SK-N-SH (cell line): Measurements from ENCODE around the gene SPRED2. TPM values are rescaled to one million over a fixed set of nuclear protein-coding genes. Genes with fewer than 3 reads are reported as not detected.
A peak's percentile ranks its signal among the peaks of the same experiment; 100 is the strongest.

ENCODE experiments used
- CTCF ChIA-PET: fragments of 300-600, 350-600 bp; formaldehyde crosslinking; extraction: SDS; loops from one replicate; lab custom pipeline; 2021; lab: Yijun Ruan, JAX
- POLR2A ChIA-PET: fragments of 350-600 bp; sonication (Branson Sonifier 250); formaldehyde crosslinking; extraction: SDS; loops from one replicate; lab custom pipeline; 2020; ENCODE audit warnings: antibody characterized with exemption, inconsistent platforms; lab: Yijun Ruan, JAX
- DNase-seq: peaks from one replicate; pipeline ENCODE4 v3.0.0; 2012
- H2AFZ ChIP-seq: fragments of 200-600 bp; sonication (generic); 2 replicates; pipeline ENCODE4 v1.8.1; 2016; ENCODE audit warnings: antibody characterized with exemption, mild to moderate bottlenecking, low read depth
- H3F3A ChIP-seq: fragments of 200-600 bp; sonication (generic); replicated peaks from 2 replicates; pipeline ENCODE3; 2016; ENCODE audit warnings: antibody characterized with exemption, mild to moderate bottlenecking; ENCODE audit not compliant: insufficient read depth
- H3K27ac ChIP-seq, 2 experiments: fragments of 200-500 bp in 1 of 2; fragments of 200-600 bp in 1 of 2; sonication (Bioruptor generic) in 1 of 2; sonication (generic), shearing (Covaris generic) in 1 of 2; 2 replicates each; pipeline versions ENCODE4 v1.5.1 to v1.6.1; 2014 to 2016; ENCODE audit warnings: low read depth in 2 of 2, inconsistent platforms in 1 of 2, low read length in 1 of 2, mild to moderate bottlenecking in 1 of 2, mixed read lengths in 1 of 2
- H3K27me3 ChIP-seq: fragments of 200-600 bp; sonication (generic), shearing (Covaris generic); 2 replicates; pipeline ENCODE4 v1.6.1; 2016; ENCODE audit warnings: mixed run types; ENCODE audit not compliant: insufficient read depth
- H3K36me3 ChIP-seq, 2 experiments: fragments of 200-500 bp in 1 of 2; fragments of 200-600 bp in 1 of 2; sonication (Bioruptor generic) in 1 of 2; sonication (generic) in 1 of 2; replicated peaks in 1 of 2; 2 replicates each; pipeline versions ENCODE3 to v1.5.1; 2014 to 2016; ENCODE audit warnings: low read length in 1 of 2, mild to moderate bottlenecking in 1 of 2; ENCODE audit not compliant: insufficient read depth in 2 of 2, control insufficient read depth in 1 of 2
- H3K4me1 ChIP-seq, 2 experiments: fragments of 200-500 bp in 1 of 2; fragments of 200-600 bp in 1 of 2; sonication (Bioruptor generic) in 1 of 2; sonication (generic), shearing (Covaris generic) in 1 of 2; 2 replicates each; pipeline versions ENCODE4 v1.5.1 to v1.6.1; 2014 to 2016; ENCODE audit warnings: low read depth in 1 of 2, low read length in 1 of 2, mixed run types in 1 of 2; ENCODE audit not compliant: insufficient read depth in 2 of 2, control insufficient read depth in 1 of 2
- H3K4me2 ChIP-seq: fragments of 200-600 bp; sonication (generic), shearing (Covaris generic); 2 replicates; pipeline ENCODE4 v1.6.1; 2017; ENCODE audit warnings: mixed run types
- H3K4me3 ChIP-seq, 2 experiments: fragments of 200-500 bp in 1 of 2; fragments of 200-600 bp in 1 of 2; sonication (Bioruptor generic) in 1 of 2; sonication (generic), shearing (Covaris generic) in 1 of 2; 2 replicates each; pipeline versions ENCODE4 v1.5.1 to v1.8.1; 2014 to 2016; ENCODE audit warnings: low read depth in 2 of 2, inconsistent platforms in 1 of 2, low read length in 1 of 2, mild to moderate bottlenecking in 1 of 2, mixed read lengths in 1 of 2, moderate library complexity in 1 of 2
- H3K79me2 ChIP-seq: fragments of 200-600 bp; sonication (generic); 2 replicates; pipeline ENCODE4 v1.8.1; 2017; ENCODE audit warnings: mild to moderate bottlenecking; ENCODE audit not compliant: insufficient read depth
- H3K9ac ChIP-seq: fragments of 200-600 bp; sonication (generic); 2 replicates; pipeline ENCODE4 v1.6.1; 2017; ENCODE audit warnings: mixed run types
- H3K9me2 ChIP-seq: fragments of 200-600 bp; sonication (generic); 2 replicates; pipeline ENCODE4 v1.6.1; 2017; ENCODE audit warnings: mixed run types
- H3K9me3 ChIP-seq: fragments of 200-600 bp; sonication (generic); 2 replicates; pipeline ENCODE4 v1.6.1; 2017; ENCODE audit warnings: mixed run types, mild to moderate bottlenecking, moderate library complexity
- H4K20me1 ChIP-seq: fragments of 200-600 bp; sonication (generic); 2 replicates; pipeline ENCODE4 v1.6.1; 2017; ENCODE audit warnings: mild to moderate bottlenecking, mixed run types; ENCODE audit not compliant: insufficient read depth
- CHD2 ChIP-seq: fragments of 150-350 bp; IDR thresholded peaks from 2 replicates; pipeline ENCODE4 v1.6.1; 2018; ENCODE audit warnings: low read length; ENCODE audit not compliant: partially characterized antibody
- ELF1 ChIP-seq: IDR thresholded peaks from 2 replicates; pipeline ENCODE4 v1.4.0; 2012
- EP300 ChIP-seq, 2 experiments: IDR thresholded peaks; 2 replicates each; pipeline versions ENCODE4 v1.4.0 to v1.6.1; 2012; ENCODE audit warnings: borderline replicate concordance in 1 of 2, low read depth in 1 of 2, low read length in 1 of 2
- EZH2phosphoT487 ChIP-seq: fragments of 200-600 bp; sonication (generic); IDR thresholded peaks from 2 replicates; pipeline ENCODE4 v1.6.1; 2017; ENCODE audit warnings: low read depth, mixed run types, mild to moderate bottlenecking, antibody characterized with exemption, moderate library complexity, borderline replicate concordance
- FOSL2 ChIP-seq: IDR thresholded peaks from 2 replicates; pipeline ENCODE4 v1.4.0; 2012; ENCODE audit warnings: low read depth, mild to moderate bottlenecking, moderate library complexity, borderline replicate concordance
- FOXJ3 ChIP-seq: sonication (generic); formaldehyde crosslinking; IDR thresholded peaks from 2 replicates; pipeline ENCODE4 v1.5.1; 2020; ENCODE audit warnings: mild to moderate bottlenecking, missing genetic modification reagents
- FOXM1 ChIP-seq: IDR thresholded peaks from 2 replicates; pipeline ENCODE4 v1.4.0; 2012; ENCODE audit warnings: low read depth, mild to moderate bottlenecking
- GABPA ChIP-seq: IDR thresholded peaks from 2 replicates; pipeline ENCODE4 v1.4.0; 2012; ENCODE audit warnings: low read depth, mild to moderate bottlenecking
- JUND ChIP-seq: IDR thresholded peaks from 2 replicates; pipeline ENCODE4 v1.4.0; 2012
- MAX ChIP-seq: IDR thresholded peaks from 2 replicates; pipeline ENCODE4 v1.4.0; 2012; ENCODE audit warnings: low read depth
- NFIC ChIP-seq: IDR thresholded peaks from 2 replicates; pipeline ENCODE4 v1.4.0; 2012; ENCODE audit warnings: borderline replicate concordance
- POLR2AphosphoS5 ChIP-seq: IDR thresholded peaks from 2 replicates; pipeline ENCODE4 v1.6.1; 2012; ENCODE audit warnings: low read depth, low read length
- RAD21 ChIP-seq: IDR thresholded peaks from 2 replicates; pipeline ENCODE4 v1.6.1; 2012; ENCODE audit warnings: mild to moderate bottlenecking, low read length
- RCOR1 ChIP-seq: fragments of 150-350 bp; IDR thresholded peaks from 2 replicates; pipeline ENCODE4 v1.6.1; 2017; ENCODE audit warnings: antibody characterized with exemption, low read length
- RFX5 ChIP-seq: IDR thresholded peaks from 2 replicates; pipeline ENCODE4 v1.6.1; 2012; ENCODE audit warnings: mild to moderate bottlenecking, improper control_type of control experiment, low read length
- RXRA ChIP-seq: IDR thresholded peaks from 2 replicates; pipeline ENCODE4 v1.4.0; 2012; ENCODE audit warnings: low read depth, mild to moderate bottlenecking, borderline replicate concordance
- TAF1 ChIP-seq: IDR thresholded peaks from 2 replicates; pipeline ENCODE4 v1.6.1; 2012; ENCODE audit warnings: low read depth, mild to moderate bottlenecking, low read length, moderate library complexity, borderline replicate concordance
- TEAD4 ChIP-seq: IDR thresholded peaks from 2 replicates; pipeline ENCODE4 v1.4.0; 2012; ENCODE audit warnings: mild to moderate bottlenecking, borderline replicate concordance; ENCODE audit not compliant: insufficient read depth
- USF1 ChIP-seq: IDR thresholded peaks from 2 replicates; pipeline ENCODE4 v1.4.0; 2012; ENCODE audit warnings: low read depth, borderline replicate concordance
- YY1 ChIP-seq: IDR thresholded peaks from 2 replicates; pipeline ENCODE4 v1.4.0; 2012; ENCODE audit warnings: low read depth, mild to moderate bottlenecking
- WGBS: methylation state at CpG from one replicate; pipeline ENCODE4 v1.1.6; 2017; ENCODE audit warnings: low lambda C conversion rate; 5-methylcytosine and 5-hydroxymethylcytosine counted together
- polyA plus RNA-seq, 3 experiments: library from polyadenylated mRNA; depleted of rRNA; stranded (reverse); fragments of >200 nt; gene quantifications; 2 replicates each; pipeline ENCODE4 v1.2.3, GENCODE V29; 2012
- TF ChIP-seq, protein P1 (sequence below): fragments of 150-350 bp; IDR thresholded peaks from 2 replicates; pipeline ENCODE4 v1.6.1; 2016; ENCODE audit warnings: mild to moderate bottlenecking, low read depth, low read length
- TF ChIP-seq, protein P2 (sequence below): IDR thresholded peaks from 2 replicates; pipeline ENCODE4 v1.6.1; 2012; ENCODE audit warnings: mild to moderate bottlenecking, low read depth, low read length, moderate library complexity
- TF ChIP-seq, protein P3 (sequence below): fragments of 200-600 bp; sonication (generic); IDR thresholded peaks from 2 replicates; pipeline ENCODE4 v1.6.1; 2017; ENCODE audit warnings: antibody characterized with exemption, mild to moderate bottlenecking, moderate library complexity
- TF ChIP-seq, protein P4 (sequence below): IDR thresholded peaks from 2 replicates; pipeline ENCODE4; 2012

SPRED2 gene
- polyA plus RNA-seq, 1 of the 3 experiments (the other 2 are of a cell fraction), result 21.9 TPM

DNA sequence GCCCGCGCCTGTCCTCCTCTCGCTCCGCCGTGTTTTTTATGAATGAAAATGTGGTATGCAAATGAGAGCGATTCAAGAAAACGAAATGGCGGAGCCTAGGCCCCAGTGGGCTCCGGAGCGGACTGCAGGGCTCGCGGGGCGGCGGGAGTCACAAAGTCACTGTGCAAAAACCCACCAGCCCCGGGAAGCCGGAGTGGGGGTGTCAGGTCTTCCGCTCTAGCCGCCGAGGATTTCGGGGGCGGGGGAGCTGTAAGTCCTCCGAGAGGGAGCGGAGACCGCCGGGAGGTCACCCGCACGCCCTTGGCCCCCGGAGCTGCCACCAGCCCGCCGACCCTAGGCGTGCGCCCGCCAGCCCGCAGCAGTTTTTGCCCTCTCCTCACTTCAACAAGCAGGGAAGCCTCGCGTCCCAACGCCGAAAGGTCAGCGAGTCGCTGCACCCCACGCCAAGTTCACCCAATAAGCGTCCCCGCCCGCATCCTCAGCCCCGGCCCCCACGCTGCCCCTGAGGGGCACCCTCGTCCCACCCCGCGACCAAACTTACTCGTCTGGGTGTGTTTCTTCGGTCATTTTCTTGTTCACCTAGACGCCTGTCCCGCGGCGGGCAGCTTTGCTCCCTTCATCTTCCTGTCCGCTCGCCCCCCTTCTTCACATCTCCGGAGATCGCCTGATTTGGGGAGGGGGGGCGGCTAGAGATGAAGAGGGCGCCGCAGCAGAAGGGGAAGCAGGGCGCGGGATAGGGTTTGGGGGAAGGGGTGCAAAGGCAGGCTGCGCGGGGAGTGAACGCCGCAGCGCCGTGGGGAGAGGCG is 775 bp downstream of the SPRED2 start:
- H3K36me3 ChIP-seq, result peaks cover 2 to 7% of the 10 kb centered on the region in 2 experiments
- H3K4me1 ChIP-seq, result peaks cover 0 to 14% of the 10 kb centered on the region in 2 experiments; a peak in 2 of 4 replicates
- H3K4me3 ChIP-seq, result peak overlapping the region; percentile 91 to 92
- ChIA-PET CTCF (interaction anchor here (0.6 to 6.8 kb wide), 6 partner anchors 68 to 166 kb away, joined by 3 to 30 read pairs (median 3); no protein-coding TSS in a partner anchor), POLR2A (interaction anchor here (0.7 to 1.6 kb wide), 4 partner anchors 33 to 633 kb away, joined by 3 to 4 read pairs (median 4); no protein-coding TSS in a partner anchor)
- H3K79me2 ChIP-seq, result peaks cover 65% of the 10 kb centered on the region
- peak overlapping the region; percentile 93 for H3K9ac ChIP-seq
- no peaks in the 10 kb centered on the region for H3K9me3 ChIP-seq
- 2% methylated on average over 48 of the region's 71 CpGs for WGBS
- peak overlapping the region; percentile 39; the same call in 1 of the 2 replicates for H2AFZ ChIP-seq
- peak overlapping the region; percentile 94 for H3K4me2 ChIP-seq
- DNase-seq, result peak; percentile 68
- peak overlapping the region; percentile 76 to 89 for H3K27ac ChIP-seq
- no peaks in the 10 kb centered on the region for H3K27me3 ChIP-seq
- no peaks in the 10 kb centered on the region for H3K9me2 ChIP-seq
- H3F3A ChIP-seq, result peaks cover 21% of the 10 kb centered on the region
- peaks cover 43% of the 10 kb centered on the region for H4K20me1 ChIP-seq
- TF ChIP-seq TEAD4 (no peak), FOXM1 (no peak), EZH2phosphoT487 (no peak), USF1 (no peak), RAD21 (no peak), RFX5 (no peak), GABPA (no peak), TAF1 (peak; percentile 29; the same call in 1 of the 2 replicates), RCOR1 (no peak), YY1 (peak; percentile 34; the same call in 1 of the 2 replicates), NFIC (no peak), CHD2 (no peak), FOXJ3 (CRISPR knock-in tag) (no peak), EP300 (IDR thresholded peaks at IDR 0.05; ENCODE audit: borderline replicate concordance in 1 of 2, low read depth in 1 of 2, low read length in 1 of 2) (no peak), MAX (no peak), JUND (no peak), FOSL2 (no peak), ELF1 (no peak), RXRA (0 out of 2 replicates have a peak, but pooled peaks have one; percentile 9), POLR2AphosphoS5 (no peak)
- TF ChIP-seq, protein P1, sequence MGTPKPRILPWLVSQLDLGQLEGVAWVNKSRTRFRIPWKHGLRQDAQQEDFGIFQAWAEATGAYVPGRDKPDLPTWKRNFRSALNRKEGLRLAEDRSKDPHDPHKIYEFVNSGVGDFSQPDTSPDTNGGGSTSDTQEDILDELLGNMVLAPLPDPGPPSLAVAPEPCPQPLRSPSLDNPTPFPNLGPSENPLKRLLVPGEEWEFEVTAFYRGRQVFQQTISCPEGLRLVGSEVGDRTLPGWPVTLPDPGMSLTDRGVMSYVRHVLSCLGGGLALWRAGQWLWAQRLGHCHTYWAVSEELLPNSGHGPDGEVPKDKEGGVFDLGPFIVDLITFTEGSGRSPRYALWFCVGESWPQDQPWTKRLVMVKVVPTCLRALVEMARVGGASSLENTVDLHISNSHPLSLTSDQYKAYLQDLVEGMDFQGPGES, result no peak
- TF ChIP-seq, protein P2, sequence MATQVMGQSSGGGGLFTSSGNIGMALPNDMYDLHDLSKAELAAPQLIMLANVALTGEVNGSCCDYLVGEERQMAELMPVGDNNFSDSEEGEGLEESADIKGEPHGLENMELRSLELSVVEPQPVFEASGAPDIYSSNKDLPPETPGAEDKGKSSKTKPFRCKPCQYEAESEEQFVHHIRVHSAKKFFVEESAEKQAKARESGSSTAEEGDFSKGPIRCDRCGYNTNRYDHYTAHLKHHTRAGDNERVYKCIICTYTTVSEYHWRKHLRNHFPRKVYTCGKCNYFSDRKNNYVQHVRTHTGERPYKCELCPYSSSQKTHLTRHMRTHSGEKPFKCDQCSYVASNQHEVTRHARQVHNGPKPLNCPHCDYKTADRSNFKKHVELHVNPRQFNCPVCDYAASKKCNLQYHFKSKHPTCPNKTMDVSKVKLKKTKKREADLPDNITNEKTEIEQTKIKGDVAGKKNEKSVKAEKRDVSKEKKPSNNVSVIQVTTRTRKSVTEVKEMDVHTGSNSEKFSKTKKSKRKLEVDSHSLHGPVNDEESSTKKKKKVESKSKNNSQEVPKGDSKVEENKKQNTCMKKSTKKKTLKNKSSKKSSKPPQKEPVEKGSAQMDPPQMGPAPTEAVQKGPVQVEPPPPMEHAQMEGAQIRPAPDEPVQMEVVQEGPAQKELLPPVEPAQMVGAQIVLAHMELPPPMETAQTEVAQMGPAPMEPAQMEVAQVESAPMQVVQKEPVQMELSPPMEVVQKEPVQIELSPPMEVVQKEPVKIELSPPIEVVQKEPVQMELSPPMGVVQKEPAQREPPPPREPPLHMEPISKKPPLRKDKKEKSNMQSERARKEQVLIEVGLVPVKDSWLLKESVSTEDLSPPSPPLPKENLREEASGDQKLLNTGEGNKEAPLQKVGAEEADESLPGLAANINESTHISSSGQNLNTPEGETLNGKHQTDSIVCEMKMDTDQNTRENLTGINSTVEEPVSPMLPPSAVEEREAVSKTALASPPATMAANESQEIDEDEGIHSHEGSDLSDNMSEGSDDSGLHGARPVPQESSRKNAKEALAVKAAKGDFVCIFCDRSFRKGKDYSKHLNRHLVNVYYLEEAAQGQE, result no peak
- TF ChIP-seq, protein P3, sequence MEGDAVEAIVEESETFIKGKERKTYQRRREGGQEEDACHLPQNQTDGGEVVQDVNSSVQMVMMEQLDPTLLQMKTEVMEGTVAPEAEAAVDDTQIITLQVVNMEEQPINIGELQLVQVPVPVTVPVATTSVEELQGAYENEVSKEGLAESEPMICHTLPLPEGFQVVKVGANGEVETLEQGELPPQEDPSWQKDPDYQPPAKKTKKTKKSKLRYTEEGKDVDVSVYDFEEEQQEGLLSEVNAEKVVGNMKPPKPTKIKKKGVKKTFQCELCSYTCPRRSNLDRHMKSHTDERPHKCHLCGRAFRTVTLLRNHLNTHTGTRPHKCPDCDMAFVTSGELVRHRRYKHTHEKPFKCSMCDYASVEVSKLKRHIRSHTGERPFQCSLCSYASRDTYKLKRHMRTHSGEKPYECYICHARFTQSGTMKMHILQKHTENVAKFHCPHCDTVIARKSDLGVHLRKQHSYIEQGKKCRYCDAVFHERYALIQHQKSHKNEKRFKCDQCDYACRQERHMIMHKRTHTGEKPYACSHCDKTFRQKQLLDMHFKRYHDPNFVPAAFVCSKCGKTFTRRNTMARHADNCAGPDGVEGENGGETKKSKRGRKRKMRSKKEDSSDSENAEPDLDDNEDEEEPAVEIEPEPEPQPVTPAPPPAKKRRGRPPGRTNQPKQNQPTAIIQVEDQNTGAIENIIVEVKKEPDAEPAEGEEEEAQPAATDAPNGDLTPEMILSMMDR, result no peak
- TF ChIP-seq, protein P4, sequence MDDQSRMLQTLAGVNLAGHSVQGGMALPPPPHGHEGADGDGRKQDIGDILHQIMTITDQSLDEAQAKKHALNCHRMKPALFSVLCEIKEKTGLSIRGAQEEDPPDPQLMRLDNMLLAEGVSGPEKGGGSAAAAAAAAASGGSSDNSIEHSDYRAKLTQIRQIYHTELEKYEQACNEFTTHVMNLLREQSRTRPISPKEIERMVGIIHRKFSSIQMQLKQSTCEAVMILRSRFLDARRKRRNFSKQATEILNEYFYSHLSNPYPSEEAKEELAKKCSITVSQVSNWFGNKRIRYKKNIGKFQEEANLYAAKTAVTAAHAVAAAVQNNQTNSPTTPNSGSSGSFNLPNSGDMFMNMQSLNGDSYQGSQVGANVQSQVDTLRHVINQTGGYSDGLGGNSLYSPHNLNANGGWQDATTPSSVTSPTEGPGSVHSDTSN, result no peak
